GM12864 (cell line): ENCODE results near the gene FANK1.
"Not testable (repeated sequence)": the region's sequence is repeated elsewhere in the genome, so short reads cannot be mapped to it uniquely, and the experiment has no call there.

Experiments
- DNase-seq: peaks from one replicate; pipeline ENCODE4 v3.0.0-alpha.2; 2011; ENCODE audit warnings: low read depth
- H3K4me3 ChIP-seq: 2 replicates; pipeline ENCODE4 v1.5.1; 2011; ENCODE audit warnings: mild to moderate bottlenecking, low read depth, low read length, control low read depth
- TF ChIP-seq, protein P1 (sequence below): IDR thresholded peaks from 2 replicates; pipeline ENCODE4 v1.5.1; 2011; ENCODE audit warnings: low read depth, mild to moderate bottlenecking, moderate library complexity, low read length, control low read depth, inconsistent platforms; ENCODE audit errors: missing control alignments

Gene FANK1

DNA sequence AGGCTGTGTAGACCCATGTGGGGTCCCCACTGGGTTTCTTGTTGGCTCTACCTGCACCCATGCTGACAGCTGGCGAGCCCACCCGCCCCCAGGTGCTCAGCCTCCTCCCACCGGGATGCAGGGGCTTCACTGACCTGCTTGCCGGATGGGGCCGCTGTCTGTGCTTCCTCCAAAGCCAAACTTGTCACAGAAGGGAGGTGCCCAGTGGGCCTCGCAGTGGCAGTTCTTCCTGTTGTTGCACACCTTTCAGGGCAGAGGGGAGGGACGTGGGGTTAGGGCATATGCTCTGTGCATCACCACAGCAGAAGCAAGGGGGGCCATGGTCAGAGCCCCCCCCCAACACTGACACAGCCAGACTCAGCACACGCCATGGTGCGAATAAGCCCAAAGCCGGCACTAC lies 146.5 kb downstream of the FANK1 start:
- no peak for DNase-seq
- TF ChIP-seq, protein P1, sequence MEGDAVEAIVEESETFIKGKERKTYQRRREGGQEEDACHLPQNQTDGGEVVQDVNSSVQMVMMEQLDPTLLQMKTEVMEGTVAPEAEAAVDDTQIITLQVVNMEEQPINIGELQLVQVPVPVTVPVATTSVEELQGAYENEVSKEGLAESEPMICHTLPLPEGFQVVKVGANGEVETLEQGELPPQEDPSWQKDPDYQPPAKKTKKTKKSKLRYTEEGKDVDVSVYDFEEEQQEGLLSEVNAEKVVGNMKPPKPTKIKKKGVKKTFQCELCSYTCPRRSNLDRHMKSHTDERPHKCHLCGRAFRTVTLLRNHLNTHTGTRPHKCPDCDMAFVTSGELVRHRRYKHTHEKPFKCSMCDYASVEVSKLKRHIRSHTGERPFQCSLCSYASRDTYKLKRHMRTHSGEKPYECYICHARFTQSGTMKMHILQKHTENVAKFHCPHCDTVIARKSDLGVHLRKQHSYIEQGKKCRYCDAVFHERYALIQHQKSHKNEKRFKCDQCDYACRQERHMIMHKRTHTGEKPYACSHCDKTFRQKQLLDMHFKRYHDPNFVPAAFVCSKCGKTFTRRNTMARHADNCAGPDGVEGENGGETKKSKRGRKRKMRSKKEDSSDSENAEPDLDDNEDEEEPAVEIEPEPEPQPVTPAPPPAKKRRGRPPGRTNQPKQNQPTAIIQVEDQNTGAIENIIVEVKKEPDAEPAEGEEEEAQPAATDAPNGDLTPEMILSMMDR: no peak
- no peak overlapping the region for H3K4me3 ChIP-seq

DNA sequence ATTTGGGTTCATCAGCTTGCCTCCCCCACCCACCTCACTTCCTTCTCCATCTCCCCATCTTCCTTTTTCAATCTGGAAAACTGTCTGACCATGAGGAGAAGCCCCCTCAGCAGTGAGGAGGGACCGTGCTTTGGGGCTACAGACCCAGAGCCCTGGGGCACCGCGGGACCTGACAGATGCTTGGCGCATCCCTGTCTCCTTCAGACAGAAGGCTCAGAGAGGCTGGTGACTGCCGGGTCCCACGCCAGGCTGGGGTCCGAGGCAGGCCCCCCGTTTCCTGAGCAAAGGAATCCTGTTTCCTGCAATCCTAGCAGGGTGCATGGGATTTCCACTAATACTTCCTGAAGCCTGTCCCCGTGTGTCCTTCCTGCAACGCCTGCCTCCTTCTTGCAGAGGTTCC lies 147.0 kb downstream of the FANK1 start:
- no peak for DNase-seq
- no peak overlapping the region for H3K4me3 ChIP-seq
- TF ChIP-seq, protein P1: no peak

DNA sequence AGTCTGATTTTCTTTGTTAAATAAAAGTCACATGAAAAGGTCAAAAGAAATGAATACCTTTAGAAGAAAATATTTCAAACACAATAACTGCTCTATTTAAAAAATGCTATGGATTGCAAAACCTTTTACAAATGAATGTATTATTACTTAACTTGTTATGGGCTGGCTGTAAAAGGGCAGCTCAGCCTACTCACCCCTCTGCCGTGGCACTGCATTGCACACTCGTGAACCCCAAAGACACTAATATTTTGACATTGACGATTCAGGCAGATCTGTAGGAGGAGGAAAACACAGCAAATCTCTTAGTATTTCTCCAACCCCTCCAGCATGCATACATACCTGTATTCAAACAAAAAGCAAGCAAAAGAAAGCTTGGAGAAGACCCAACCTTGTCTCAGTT lies 149.5 kb downstream of the FANK1 start:
- no peak overlapping the region for H3K4me3 ChIP-seq
- no peak for DNase-seq
- TF ChIP-seq, protein P1: no peak

DNA sequence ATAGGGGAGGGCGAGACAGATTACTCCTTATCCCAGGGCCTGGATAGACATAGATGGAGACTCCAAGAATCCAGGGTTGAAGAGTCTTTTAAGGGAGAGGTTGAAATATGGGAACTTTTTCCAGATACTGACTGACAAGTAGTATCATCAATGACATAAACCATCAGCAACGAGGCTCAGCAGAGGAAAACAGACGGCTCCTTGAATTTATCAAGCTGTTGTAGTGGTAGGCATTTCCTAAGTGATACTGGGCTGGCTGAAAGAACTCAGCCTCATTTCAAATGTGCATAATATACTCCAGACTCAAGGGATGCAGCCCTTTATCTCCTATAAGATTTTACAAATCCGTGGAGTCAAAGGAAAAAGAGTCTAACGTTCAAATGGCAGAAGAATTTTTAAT lies 150.5 kb downstream of the FANK1 start:
- H3K4me3 ChIP-seq: no peak overlapping the region
- no peak for DNase-seq
- TF ChIP-seq, protein P1: no peak

DNA sequence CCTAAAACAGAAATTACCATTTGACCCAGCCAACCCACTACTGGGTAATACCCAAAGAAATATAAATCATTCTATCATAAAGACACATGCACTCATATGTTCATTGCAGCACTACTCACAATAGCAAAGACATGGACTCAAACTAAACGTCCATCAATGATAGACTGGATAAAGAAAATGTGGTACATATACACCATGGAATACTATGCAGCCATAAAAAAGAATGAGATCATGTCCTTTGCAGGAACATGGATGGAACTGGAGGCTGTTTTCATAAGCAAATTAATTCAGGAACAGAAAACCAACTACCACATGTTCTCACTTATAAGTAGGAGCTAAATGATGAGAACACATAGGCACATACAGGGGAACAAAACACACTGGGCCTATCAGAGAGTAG lies 151.4 kb downstream of the FANK1 start:
- H3K4me3 ChIP-seq, DNase-seq: not testable (repeated sequence)

DNA sequence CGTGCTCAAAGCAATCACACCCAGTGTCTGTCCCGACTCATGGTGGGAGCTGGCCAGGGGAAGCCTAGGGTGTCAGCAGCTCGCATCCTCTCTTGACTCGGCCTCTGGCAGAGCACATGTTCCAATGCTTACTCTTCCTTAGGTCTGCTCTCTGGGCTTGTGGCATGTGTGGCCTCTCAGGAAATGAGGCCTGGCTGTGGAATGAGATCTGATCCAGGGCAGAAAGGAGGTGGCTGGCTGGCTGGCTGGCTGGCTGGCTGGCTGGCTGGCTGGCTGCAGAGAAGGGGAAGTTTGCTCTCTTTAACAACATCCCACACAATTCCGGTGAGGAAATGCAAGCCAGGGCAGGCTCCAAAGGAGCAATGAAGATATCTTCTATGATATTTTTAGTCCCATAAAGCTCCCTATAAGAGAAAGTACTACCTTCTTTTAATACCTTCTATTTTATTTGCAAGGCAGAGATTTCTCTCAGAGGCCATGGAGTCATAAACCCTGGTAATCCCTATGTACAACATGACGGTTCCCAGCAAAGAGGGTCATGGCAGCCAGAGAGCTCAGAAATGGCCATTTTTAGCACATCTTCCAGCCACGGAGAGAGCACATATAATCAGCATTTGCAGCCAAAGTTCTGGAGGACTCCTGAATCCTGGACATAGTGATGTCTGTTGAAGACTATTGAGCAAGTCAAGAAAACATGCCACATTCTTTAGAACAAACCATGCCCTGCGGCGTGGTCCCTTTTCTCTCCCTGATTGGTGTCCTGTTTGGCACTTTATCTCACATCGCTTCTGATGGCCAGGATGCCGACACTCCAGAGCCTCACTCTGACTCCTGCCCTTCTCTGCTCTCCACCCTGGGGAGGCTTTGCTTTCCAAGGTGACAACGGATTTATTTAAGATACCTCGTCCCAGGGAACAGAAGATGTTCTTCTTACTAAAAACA lies 153.7 kb downstream of the FANK1 start:
- no peak overlapping the region for H3K4me3 ChIP-seq
- TF ChIP-seq, protein P1: no peak
- DNase-seq: no peak

DNA sequence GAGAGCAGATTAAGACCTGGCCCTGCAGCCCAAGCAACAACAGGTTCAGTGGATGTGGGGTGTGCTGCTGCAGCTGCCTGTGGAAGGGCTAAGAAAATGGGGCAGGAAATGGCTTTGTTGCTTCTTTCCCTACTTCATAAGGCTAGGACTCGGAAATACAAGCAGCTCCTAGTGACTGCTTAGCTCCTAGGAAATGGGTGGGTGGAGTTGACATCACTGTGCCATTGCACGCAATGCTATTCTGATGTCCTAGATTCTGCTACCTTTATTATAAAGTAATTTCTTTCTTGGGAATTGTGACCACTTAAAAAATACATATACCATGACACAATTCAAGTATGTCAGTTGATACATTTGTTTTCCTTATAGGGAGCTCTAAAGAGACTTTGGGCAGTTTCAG lies 155.8 kb downstream of the FANK1 start:
- no peak for DNase-seq
- no peak overlapping the region for H3K4me3 ChIP-seq
- TF ChIP-seq, protein P1: no peak
